Ishikawa (cell line): ENCODE results near the gene CAMK1.

ENCODE experiments used
- NFIC ChIP-seq: IDR thresholded peaks from 2 replicates; pipeline ENCODE4 v1.6.1; 2012
- TAF1 ChIP-seq: IDR thresholded peaks from 2 replicates; pipeline ENCODE4 v1.6.1; 2012; ENCODE audit warnings: low read depth, mild to moderate bottlenecking
- ZBTB7A ChIP-seq: IDR thresholded peaks from 2 replicates; pipeline ENCODE4 v1.6.1; 2012; ENCODE audit warnings: low read depth
- TF ChIP-seq, protein P1 (sequence below): IDR thresholded peaks from 2 replicates; pipeline ENCODE4 v1.6.1; 2012
- TF ChIP-seq, protein P2 (sequence below): IDR thresholded peaks from 2 replicates; pipeline ENCODE4 v1.6.1; 2012

DNA sequence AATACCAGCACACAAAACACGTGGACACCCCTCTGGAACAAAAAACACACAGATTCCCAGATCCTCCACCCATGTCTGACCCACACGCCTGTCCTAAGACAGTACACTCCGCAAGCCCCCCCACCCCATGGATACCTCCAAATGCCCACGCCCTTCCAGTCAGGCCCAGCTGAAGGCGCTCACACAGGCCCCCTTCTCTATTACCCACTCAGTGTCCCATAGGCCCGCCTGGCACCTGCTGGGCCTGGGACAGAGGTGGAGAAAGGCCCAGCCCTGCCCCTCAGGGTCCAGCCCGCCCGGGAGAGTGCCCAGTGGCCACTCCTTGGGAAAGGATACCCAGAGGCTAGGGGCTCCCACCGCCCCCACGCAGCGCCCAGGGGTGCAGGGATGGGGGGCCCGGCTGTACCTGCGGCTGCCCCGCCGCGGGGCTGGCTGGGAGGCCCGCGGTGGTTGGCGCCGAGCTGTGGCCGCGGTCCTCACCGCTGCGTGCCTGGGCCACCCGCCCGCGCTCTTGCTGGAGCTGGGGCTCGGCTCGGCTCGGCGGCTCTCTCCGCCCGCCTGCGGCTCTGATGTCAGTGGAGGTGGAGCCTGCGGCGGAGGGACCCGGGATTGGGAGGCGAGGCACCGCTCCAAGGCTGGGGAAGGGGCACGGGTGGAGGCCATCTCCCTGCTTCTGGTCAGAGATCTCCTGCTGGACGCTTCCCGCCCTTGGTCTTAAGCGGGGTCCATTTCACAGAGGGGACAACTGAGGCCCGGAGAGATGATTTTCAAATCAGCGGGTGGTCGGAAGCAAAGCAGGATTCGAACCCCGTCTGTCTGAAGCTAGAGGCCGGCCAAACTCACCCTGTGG is at the start of gene CAMK1:
- no peak; the same call in 1 of the 2 replicates for TF ChIP-seq TAF1
- TF ChIP-seq, protein P1, sequence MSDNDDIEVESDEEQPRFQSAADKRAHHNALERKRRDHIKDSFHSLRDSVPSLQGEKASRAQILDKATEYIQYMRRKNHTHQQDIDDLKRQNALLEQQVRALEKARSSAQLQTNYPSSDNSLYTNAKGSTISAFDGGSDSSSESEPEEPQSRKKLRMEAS: peak; percentile 62
- no peak for TF ChIP-seq NFIC
- TF ChIP-seq, protein P2, sequence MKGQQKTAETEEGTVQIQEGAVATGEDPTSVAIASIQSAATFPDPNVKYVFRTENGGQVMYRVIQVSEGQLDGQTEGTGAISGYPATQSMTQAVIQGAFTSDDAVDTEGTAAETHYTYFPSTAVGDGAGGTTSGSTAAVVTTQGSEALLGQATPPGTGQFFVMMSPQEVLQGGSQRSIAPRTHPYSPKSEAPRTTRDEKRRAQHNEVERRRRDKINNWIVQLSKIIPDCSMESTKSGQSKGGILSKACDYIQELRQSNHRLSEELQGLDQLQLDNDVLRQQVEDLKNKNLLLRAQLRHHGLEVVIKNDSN: no peak
- peak; percentile 30; the same call in 1 of the 2 replicates for TF ChIP-seq ZBTB7A
